Memory B cell (primary cell): ENCODE data around the gene PCDHGA5.
"Not testable (repeated sequence)": the region's sequence is repeated elsewhere in the genome, so short reads cannot be mapped to it uniquely, and the experiment has no call there.

Experiments
- ATAC-seq: fragments of 150-1000 bp; cut with Tn5 transposase; 2 replicates; pipeline ENCODE4 v1.10.0; 2021; ENCODE audit warnings: low read depth, mild to moderate bottlenecking, moderate library complexity
- DNase-seq, 2 donors: peaks; one replicate each; pipeline ENCODE4 v3.0.0; 2022; ENCODE audit warnings: low spot score in 2 of 2
- H3K27ac Mint-ChIP-seq: one replicate; pipeline ENCODE4 v1.8.0; 2022; ENCODE audit warnings: mild to moderate bottlenecking, moderate library complexity, mixed read lengths
- H3K27me3 Mint-ChIP-seq: one replicate; pipeline ENCODE4 v1.8.0; 2022; ENCODE audit warnings: mixed read lengths
- H3K36me3 Mint-ChIP-seq: one replicate; pipeline ENCODE4 v1.8.0; 2022; ENCODE audit warnings: mild to moderate bottlenecking, mixed read lengths
- H3K4me1 Mint-ChIP-seq: one replicate; pipeline ENCODE4 v1.8.0; 2022; ENCODE audit warnings: mixed read lengths
- H3K4me3 Mint-ChIP-seq: one replicate; pipeline ENCODE4 v1.8.0; 2022; ENCODE audit warnings: mild to moderate bottlenecking, moderate library complexity, mixed read lengths
- H3K9me3 Mint-ChIP-seq: one replicate; pipeline ENCODE4 v1.8.0; 2022; ENCODE audit warnings: mixed read lengths

Gene PCDHGA5

GRCh38 chr5:141362719-141363118 is 1.2 kb upstream of the PCDHGA5 start:
- DNase-seq (no peak), ATAC-seq (no peak)
- H3K27me3 Mint-ChIP-seq: peaks cover 19% of the 10 kb centered on the region
- peaks cover 5% of the 10 kb centered on the region for H3K36me3 Mint-ChIP-seq
- H3K4me3 Mint-ChIP-seq: peak overlapping the region; percentile 52
- peak overlapping the region; percentile 60 for H3K27ac Mint-ChIP-seq
- H3K4me1 Mint-ChIP-seq: peaks cover 2% of the 10 kb centered on the region
- peaks cover 15% of the 10 kb centered on the region for H3K9me3 Mint-ChIP-seq

GRCh38 chr5:141366016-141366896 is 2.3 kb downstream of the PCDHGA5 start:
- Mint-ChIP-seq H3K9me3 (peaks cover 12% of the 10 kb centered on the region), H3K27ac (no peak overlapping the region), H3K4me1 (peaks cover 5% of the 10 kb centered on the region), H3K27me3 (peaks cover 16% of the 10 kb centered on the region), H3K4me3 (no peak overlapping the region), H3K36me3 (peaks cover 6% of the 10 kb centered on the region)
- no peak for ATAC-seq
- no peak for DNase-seq

- ATAC-seq (peak; percentile 93), DNase-seq (peak in 1 of 2 donors; percentile 20)
- peak within 1 kb of the TSS; percentile 95 for H3K4me3 Mint-ChIP-seq
- H3K4me1 Mint-ChIP-seq: peaks cover 2% of the 10 kb centered on the region
- peaks cover 15% of the 10 kb centered on the region for H3K27me3 Mint-ChIP-seq
- peaks cover 3% of the 10 kb centered on the region for H3K36me3 Mint-ChIP-seq
- peaks cover 8% of the 10 kb centered on the region for H3K9me3 Mint-ChIP-seq
- peak within 1 kb of the TSS; percentile 41 for H3K27ac Mint-ChIP-seq
Observed at GRCh38 chr5:141369994-141370848, 6.3 kb downstream of the PCDHGA5 start, which contains the start of gene PCDHGB3. Gene PCDHGB3 (plus strand): TSS chr5:141370242. CDS start chr5:141370395, 153 bp downstream.

DNA sequence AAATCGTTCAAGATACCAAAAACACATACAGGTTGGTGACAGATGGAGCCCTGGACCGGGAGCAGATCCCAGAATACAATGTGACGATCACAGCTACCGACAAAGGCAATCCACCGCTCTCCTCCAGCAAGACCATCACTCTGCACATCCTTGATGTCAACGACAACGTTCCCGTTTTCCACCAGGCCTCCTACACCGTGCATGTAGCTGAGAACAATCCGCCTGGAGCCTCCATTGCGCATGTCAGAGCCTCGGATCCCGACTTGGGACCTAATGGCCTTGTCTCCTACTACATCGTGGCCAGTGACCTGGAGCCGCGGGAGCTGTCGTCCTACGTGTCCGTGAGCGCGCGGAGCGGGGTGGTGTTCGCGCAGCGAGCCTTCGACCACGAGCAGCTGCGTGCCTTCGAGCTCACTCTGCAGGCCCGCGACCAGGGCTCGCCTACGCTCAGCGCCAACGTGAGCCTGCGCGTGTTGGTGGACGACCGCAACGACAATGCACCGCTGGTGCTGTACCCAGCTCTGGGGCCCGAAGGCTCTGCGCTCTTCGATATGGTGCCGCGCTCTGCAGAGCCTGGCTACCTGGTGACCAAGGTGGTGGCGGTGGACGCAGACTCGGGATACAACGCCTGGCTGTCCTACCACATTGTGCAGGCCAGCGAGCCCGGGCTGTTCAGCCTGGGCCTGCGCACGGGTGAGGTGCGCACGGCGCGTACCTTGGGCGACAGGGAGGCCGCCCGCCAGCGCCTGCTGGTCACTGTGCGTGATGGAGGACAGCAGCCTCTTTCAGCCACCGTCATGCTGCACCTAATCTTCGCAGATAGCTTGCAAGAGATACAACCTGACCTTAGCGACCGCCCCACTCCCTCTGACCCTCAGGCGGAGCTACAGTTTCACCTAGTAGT is 7.9 kb downstream of the PCDHGA5 start:
- DNase-seq (no peak), ATAC-seq (no peak)
- Mint-ChIP-seq H3K4me1 (peaks cover 2% of the 10 kb centered on the region), H3K36me3 (peaks cover 3% of the 10 kb centered on the region), H3K27me3 (peaks cover 10% of the 10 kb centered on the region), H3K27ac (no peak overlapping the region), H3K9me3 (peaks cover 8% of the 10 kb centered on the region), H3K4me3 (no peak overlapping the region)

DNA sequence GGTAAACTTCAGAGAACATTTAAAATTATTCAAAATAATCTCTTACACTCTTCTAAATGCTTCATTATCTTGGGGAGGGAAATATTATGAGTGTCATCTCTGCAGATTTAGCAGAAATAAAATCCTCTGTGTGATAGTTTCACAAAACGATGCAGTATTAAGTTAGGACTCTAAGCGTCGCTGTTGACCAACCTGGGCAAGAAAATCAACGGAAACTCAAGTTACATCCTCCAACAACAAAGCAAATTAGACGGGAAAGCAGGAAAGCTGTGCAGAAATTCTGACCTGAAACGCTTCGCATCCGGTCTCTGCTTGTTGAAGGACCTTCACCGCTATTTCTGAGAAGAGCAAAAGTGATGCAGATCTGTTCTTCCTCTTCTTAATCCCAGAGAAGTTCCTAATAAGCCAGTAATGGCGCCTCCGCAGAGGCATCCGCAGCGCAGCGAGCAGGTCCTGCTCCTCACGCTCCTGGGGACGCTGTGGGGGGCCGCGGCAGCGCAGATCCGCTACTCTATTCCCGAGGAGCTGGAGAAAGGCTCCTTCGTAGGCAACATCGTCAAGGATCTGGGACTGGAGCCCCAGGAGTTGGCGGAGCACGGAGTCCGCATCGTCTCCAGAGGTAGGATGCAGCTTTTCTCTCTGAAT is 9.8 kb downstream of the PCDHGA5 start, which contains the start of gene PCDHGA6:
Gene PCDHGA6, plus strand, starts transcription at position 219 of the 645 bp plus-strand sequence. Its CDS starts 193 bp downstream, at position 412.
- Mint-ChIP-seq H3K4me1 (peaks cover 2% of the 10 kb centered on the region), H3K27me3 (peaks cover 9% of the 10 kb centered on the region), H3K36me3 (peaks cover 5% of the 10 kb centered on the region), H3K4me3 (peak within 1 kb of the TSS; percentile 24), H3K27ac (no peak within 1 kb of the TSS), H3K9me3 (peaks cover 10% of the 10 kb centered on the region)
- ATAC-seq (no peak), DNase-seq (no peak)

DNA sequence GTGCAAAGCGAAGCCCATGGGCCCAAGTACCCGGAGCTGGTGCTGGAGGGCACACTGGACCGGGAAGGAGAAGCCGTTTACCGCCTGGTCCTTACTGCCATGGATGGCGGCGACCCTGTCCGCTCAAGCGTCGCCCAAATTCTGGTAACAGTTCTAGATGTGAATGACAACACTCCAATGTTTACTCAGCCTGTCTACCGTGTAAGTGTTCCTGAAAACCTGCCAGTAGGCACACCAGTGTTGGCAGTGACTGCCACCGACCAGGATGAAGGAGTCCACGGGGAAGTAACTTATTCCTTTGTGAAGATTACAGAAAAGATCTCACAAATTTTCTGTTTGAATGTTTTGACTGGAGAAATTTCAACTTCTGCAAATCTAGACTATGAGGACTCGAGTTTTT is 10.7 kb downstream of the PCDHGA5 start:
- peaks cover 10% of the 10 kb centered on the region for H3K9me3 Mint-ChIP-seq

DNA sequence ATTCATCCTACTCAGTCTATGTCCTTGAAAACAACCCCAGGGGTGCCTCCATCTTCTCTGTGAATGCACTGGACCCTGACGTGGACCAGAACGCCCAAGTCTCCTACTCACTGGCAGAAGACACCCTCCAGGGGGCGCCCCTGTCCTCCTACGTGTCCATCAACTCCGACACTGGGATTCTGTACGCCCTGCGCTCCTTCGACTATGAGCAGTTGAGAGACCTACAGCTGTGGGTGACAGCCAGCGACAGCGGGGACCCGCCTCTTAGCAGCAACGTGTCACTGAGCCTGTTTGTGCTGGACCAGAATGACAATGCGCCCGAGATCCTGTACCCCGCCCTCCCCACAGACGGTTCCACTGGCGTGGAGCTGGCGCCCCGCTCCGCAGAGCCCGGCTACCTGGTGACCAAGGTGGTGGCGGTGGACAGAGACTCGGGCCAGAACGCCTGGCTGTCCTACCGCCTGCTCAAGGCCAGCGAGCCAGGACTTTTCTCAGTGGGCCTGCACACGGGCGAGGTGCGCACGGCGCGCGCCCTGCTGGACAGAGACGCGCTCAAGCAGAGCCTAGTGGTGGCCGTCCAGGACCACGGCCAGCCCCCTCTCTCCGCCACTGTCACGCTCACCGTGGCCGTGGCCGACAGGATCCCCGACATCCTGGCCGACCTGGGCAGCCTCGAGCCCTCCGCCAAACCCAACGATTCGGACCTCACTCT is 11.6 kb downstream of the PCDHGA5 start:
- ATAC-seq, DNase-seq, H3K36me3 Mint-ChIP-seq, H3K4me3 Mint-ChIP-seq, H3K9me3 Mint-ChIP-seq, H3K27ac Mint-ChIP-seq, H3K4me1 Mint-ChIP-seq: not testable (repeated sequence)
- H3K27me3 Mint-ChIP-seq: peaks cover 11% of the 10 kb centered on the region

More for the DNA sequence above, 10.7 kb downstream of the PCDHGA5 start:
- H3K27me3 Mint-ChIP-seq: peaks cover 11% of the 10 kb centered on the region
- DNase-seq: no peak
- no peak for ATAC-seq
- no peak overlapping the region for H3K27ac Mint-ChIP-seq
- H3K36me3 Mint-ChIP-seq: peaks cover 6% of the 10 kb centered on the region
- no peak overlapping the region for H3K4me3 Mint-ChIP-seq
- H3K4me1 Mint-ChIP-seq: peaks cover 2% of the 10 kb centered on the region

GRCh38 chr5:141382469-141383294 is 18.7 kb downstream of the PCDHGA5 start, which contains the start of gene PCDHGA7:
Gene PCDHGA7 (plus strand): TSS chr5:141382742. CDS start chr5:141382900, 158 bp downstream.
- H3K27me3 Mint-ChIP-seq: peaks cover 21% of the 10 kb centered on the region
- H3K4me1 Mint-ChIP-seq: no peaks in the 10 kb centered on the region
- ATAC-seq: no peak
- H3K36me3 Mint-ChIP-seq: peaks cover 3% of the 10 kb centered on the region
- peak within 1 kb of the TSS; percentile 78 for H3K4me3 Mint-ChIP-seq
- peak in 1 of 2 donors; percentile 9 for DNase-seq
- H3K9me3 Mint-ChIP-seq: peaks cover 7% of the 10 kb centered on the region
- H3K27ac Mint-ChIP-seq: no peak within 1 kb of the TSS

GRCh38 chr5:141383345-141383744 is 19.4 kb downstream of the PCDHGA5 start:
- no peaks in the 10 kb centered on the region for H3K4me1 Mint-ChIP-seq
- no peak overlapping the region for H3K4me3 Mint-ChIP-seq
- H3K27me3 Mint-ChIP-seq: peaks cover 21% of the 10 kb centered on the region
- H3K27ac Mint-ChIP-seq: no peak overlapping the region
- H3K36me3 Mint-ChIP-seq: peaks cover 3% of the 10 kb centered on the region
- H3K9me3 Mint-ChIP-seq: peaks cover 7% of the 10 kb centered on the region
- DNase-seq (no peak), ATAC-seq (no peak)

DNA sequence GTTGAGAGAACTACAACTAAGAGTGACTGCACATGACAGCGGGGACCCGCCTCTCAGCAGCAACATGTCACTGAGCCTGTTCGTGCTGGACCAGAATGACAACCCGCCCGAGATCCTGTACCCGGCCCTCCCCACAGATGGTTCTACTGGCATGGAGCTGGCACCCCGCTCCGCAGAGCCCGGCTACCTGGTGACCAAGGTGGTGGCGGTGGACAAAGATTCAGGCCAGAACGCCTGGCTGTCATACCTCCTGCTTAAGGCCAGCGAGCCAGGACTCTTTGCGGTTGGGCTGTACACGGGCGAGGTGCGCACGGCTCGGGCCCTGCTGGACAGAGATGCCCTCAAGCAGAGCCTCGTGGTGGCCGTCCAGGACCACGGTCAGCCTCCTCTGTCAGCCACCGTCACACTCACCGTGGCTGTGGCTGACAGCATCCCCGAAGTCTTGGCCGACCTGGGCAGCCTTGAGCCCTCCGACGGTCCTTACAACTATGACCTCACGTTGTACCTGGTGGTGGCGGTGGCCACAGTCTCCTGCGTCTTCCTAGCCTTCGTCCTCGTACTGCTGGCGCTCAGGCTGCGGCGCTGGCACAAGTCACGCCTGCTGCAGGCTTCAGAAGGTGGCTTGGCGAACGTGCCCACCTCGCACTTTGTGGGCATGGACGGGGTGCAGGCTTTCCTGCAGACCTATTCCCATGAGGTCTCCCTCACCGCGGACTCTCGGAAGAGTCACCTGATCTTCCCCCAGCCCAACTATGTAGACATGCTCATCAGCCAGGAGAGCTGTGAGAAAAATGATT is 20.7 kb downstream of the PCDHGA5 start:
- peaks cover 21% of the 10 kb centered on the region for H3K27me3 Mint-ChIP-seq
- peaks cover 6% of the 10 kb centered on the region for H3K9me3 Mint-ChIP-seq
- no peaks in the 10 kb centered on the region for H3K4me1 Mint-ChIP-seq
- H3K27ac Mint-ChIP-seq: no peak overlapping the region
- ATAC-seq (no peak), DNase-seq (no peak)
- no peak overlapping the region for H3K4me3 Mint-ChIP-seq
- H3K36me3 Mint-ChIP-seq: no peaks in the 10 kb centered on the region
